IMR-90 (cell line): Measurements from ENCODE around the gene CDT1. TPM values are rescaled to one million over a fixed set of nuclear protein-coding genes. Genes with fewer than 3 reads are reported as not detected.

Experiments
- ATAC-seq: fragments of 200-7000 bp; cut with Tn5 transposase; 2 replicates; pipeline ENCODE4 v1.9.1; 2020; ENCODE audit warnings: low read depth, mild to moderate bottlenecking, moderate library complexity
- BruUV-seq: library from RNA; stranded (reverse); fragments of 400-500 nt; replicated peaks from 2 replicates; lab custom pipeline; 2021; lab: Mats Ljungman, UMichigan
- CTCF ChIA-PET: fragments of 300-600 bp; formaldehyde crosslinking; extraction: SDS; loops from one replicate; lab custom pipeline; 2021; ENCODE audit warnings: antibody characterized with exemption; lab: Yijun Ruan, JAX
- POLR2A ChIA-PET: fragments of 300-600 bp; sonication (Branson Sonifier 250); formaldehyde crosslinking; loops from one replicate; lab custom pipeline; 2022; ENCODE audit warnings: antibody characterized with exemption; ENCODE audit not compliant: unreplicated experiment; lab: Charles Lee
- DNase-seq: peaks from one replicate; pipeline ENCODE4 v3.0.0; 2013
- H2AFZ ChIP-seq: replicated peaks from 2 replicates; pipeline ENCODE3; 2013; ENCODE audit warnings: low read length, mild to moderate bottlenecking; ENCODE audit not compliant: poor library complexity
- H2AK5ac ChIP-seq: 2 replicates; pipeline ENCODE4 v1.6.1; 2013; ENCODE audit warnings: low read depth, low read length, inconsistent platforms
- H2AK9ac ChIP-seq: replicated peaks from 2 replicates; pipeline ENCODE3; 2013; ENCODE audit warnings: mild to moderate bottlenecking, low read depth, low read length, moderate library complexity; ENCODE audit not compliant: poor library complexity
- H2BK120ac ChIP-seq: 2 replicates; pipeline ENCODE4 v1.6.1; 2013; ENCODE audit warnings: low read depth, low read length, inconsistent platforms
- H2BK15ac ChIP-seq: 3 replicates; pipeline ENCODE4 v1.6.1; 2013; ENCODE audit warnings: low read depth, low read length, inconsistent platforms
- H2BK20ac ChIP-seq: 2 replicates; pipeline ENCODE4 v1.6.1; 2013; ENCODE audit warnings: low read depth, mild to moderate bottlenecking, inconsistent platforms, low read length, moderate library complexity
- H2BK5ac ChIP-seq: 2 replicates; pipeline ENCODE4 v1.6.1; 2013; ENCODE audit warnings: mild to moderate bottlenecking, low read depth, low read length, inconsistent platforms; ENCODE audit not compliant: poor library complexity, severe bottlenecking
- H3K14ac ChIP-seq: replicated peaks from 2 replicates; pipeline ENCODE4 v1.6.1; 2013; ENCODE audit warnings: low read depth, low read length, inconsistent platforms
- H3K18ac ChIP-seq: 2 replicates; pipeline ENCODE4 v1.6.1; 2013; ENCODE audit warnings: low read depth, low read length, control low read depth
- H3K23ac ChIP-seq: 2 replicates; pipeline ENCODE4 v1.6.1; 2013; ENCODE audit warnings: low read depth, low read length, inconsistent platforms
- H3K27ac ChIP-seq: 2 replicates; pipeline ENCODE4 v1.5.1; 2013; ENCODE audit warnings: mild to moderate bottlenecking, control low read depth, low read length; ENCODE audit not compliant: insufficient read depth
- H3K27me3 ChIP-seq: 2 replicates; pipeline ENCODE4 v1.6.1; 2013; ENCODE audit warnings: low read length; ENCODE audit not compliant: control insufficient read depth, insufficient read depth
- H3K36me3 ChIP-seq: 2 replicates; pipeline ENCODE4 v1.6.1; 2013; ENCODE audit warnings: low read length, mixed read lengths; ENCODE audit not compliant: control insufficient read depth, insufficient read depth
- H3K4ac ChIP-seq: 2 replicates; pipeline ENCODE4 v1.6.1; 2013; ENCODE audit warnings: low read depth, low read length, inconsistent platforms
- H3K4me1 ChIP-seq: 2 replicates; pipeline ENCODE4 v1.6.1; 2013; ENCODE audit warnings: low read length, mixed read lengths; ENCODE audit not compliant: control insufficient read depth, insufficient read depth
- H3K4me2 ChIP-seq: 2 replicates; pipeline ENCODE4 v1.6.1; 2013; ENCODE audit warnings: low read depth, mild to moderate bottlenecking, control low read depth, low read length, moderate library complexity
- H3K4me3 ChIP-seq: 2 replicates; pipeline ENCODE4 v1.5.1; 2013; ENCODE audit warnings: low read depth, mild to moderate bottlenecking, control low read depth, low read length, moderate library complexity; ENCODE audit not compliant: insufficient read depth
- H3K56ac ChIP-seq: 2 replicates; pipeline ENCODE4 v1.6.1; 2013; ENCODE audit warnings: low read length, inconsistent platforms; ENCODE audit not compliant: insufficient read depth; ENCODE audit errors: extremely low read depth
- H3K79me1 ChIP-seq, 2 experiments: 2 replicates each; pipeline ENCODE4 v1.6.1; 2013; ENCODE audit warnings: low read length in 2 of 2, inconsistent platforms in 1 of 2, low read depth in 1 of 2
- H3K9ac ChIP-seq: 2 replicates; pipeline ENCODE4 v1.6.1; 2013; ENCODE audit warnings: low read depth, low read length, control low read depth
- H3K9me1 ChIP-seq: 2 replicates; pipeline ENCODE4 v1.6.1; 2013; ENCODE audit warnings: low read length, inconsistent platforms; ENCODE audit not compliant: insufficient read depth
- H3K9me3 ChIP-seq: 2 replicates; pipeline ENCODE4 v1.6.1; 2013; ENCODE audit warnings: low read length; ENCODE audit not compliant: control insufficient read depth, insufficient read depth
- H4K20me1 ChIP-seq: 2 replicates; pipeline ENCODE4 v1.6.1; 2013; ENCODE audit warnings: low read length, inconsistent platforms; ENCODE audit not compliant: insufficient read depth
- H4K5ac ChIP-seq: 2 replicates; pipeline ENCODE4 v1.6.1; 2013; ENCODE audit warnings: mild to moderate bottlenecking, low read depth, low read length, control low read depth
- H4K8ac ChIP-seq, 2 experiments: 2 replicates each; pipeline ENCODE4 v1.6.1; 2013; ENCODE audit warnings: low read depth in 2 of 2, low read length in 2 of 2, control low read depth in 1 of 2, inconsistent platforms in 1 of 2
- H4K91ac ChIP-seq: 2 replicates; pipeline ENCODE4 v1.6.1; 2013; ENCODE audit warnings: low read depth, low read length, inconsistent platforms; ENCODE audit not compliant: insufficient read depth
- CHD1 ChIP-seq: IDR thresholded peaks from 2 replicates; pipeline ENCODE4 v1.6.1; 2012; ENCODE audit warnings: low read depth, low read length, improper control_type of control experiment
- MAZ ChIP-seq: IDR thresholded peaks from 2 replicates; pipeline ENCODE4 v1.6.1; 2012; ENCODE audit warnings: low read depth, mild to moderate bottlenecking, low read length, improper control_type of control experiment, moderate library complexity, borderline replicate concordance
- MXI1 ChIP-seq: IDR thresholded peaks from 2 replicates; pipeline ENCODE4 v1.6.1; 2012; ENCODE audit warnings: low read depth, mild to moderate bottlenecking, low read length, moderate library complexity, borderline replicate concordance
- POLR2A ChIP-seq: IDR thresholded peaks from 2 replicates; pipeline ENCODE4 v1.6.1; 2012; ENCODE audit warnings: mild to moderate bottlenecking, low read depth, low read length
- RAD21 ChIP-seq: IDR thresholded peaks from 2 replicates; pipeline ENCODE4 v1.6.1; 2012; ENCODE audit warnings: low read length, improper control_type of control experiment
- WGBS, 2 experiments: methylation state at CpG; one replicate each; pipeline versions ENCODE4 v1.1.5 to v1.1.7; 2013; ENCODE audit warnings: missing lambda C conversion rate in 2 of 2; ENCODE audit not compliant: insufficient read length in 1 of 2; ENCODE audit errors: extremely low coverage in 2 of 2; 5-methylcytosine and 5-hydroxymethylcytosine counted together
- dilution Hi-C: fragments of 300-500 bp; cut with HindIII; formaldehyde crosslinking; loops from one replicate; pipeline ENCODE4 v1.14.3; 2018; ENCODE audit warnings: low sequenced_read_pairs; ENCODE audit not compliant: unreplicated experiment
- in situ Hi-C: fragments of 300-500 bp; cut with MboI; formaldehyde crosslinking; loops from 3 replicates; pipeline ENCODE4 v1.14.3; 2019; ENCODE audit warnings: low sequenced_read_pairs, inconsistent platforms, mixed read lengths
- intact Hi-C: fragments of 100-400 bp; cut with micrococcal nuclease; formaldehyde crosslinking; loops from 2 replicates; pipeline ENCODE4 v1.10.0; 2022
- polyA plus RNA-seq, 3 experiments: library from polyadenylated mRNA; depleted of rRNA; stranded (reverse); fragments of >200 nt; gene quantifications; 2 replicates each; pipeline ENCODE4 v1.2.3, GENCODE V29; 2012; ENCODE audit warnings: low replicate concordance in 1 of 3
- total RNA-seq: library from RNA; depleted of rRNA; stranded (reverse); fragments of >200 nt; gene quantifications from 2 replicates; pipeline ENCODE4 v1.2.3, GENCODE V29; 2012
- TF ChIP-seq, protein P1 (sequence below): conservative IDR thresholded peaks from 2 replicates; pipeline ENCODE4 v1.5.1; 2012; ENCODE audit warnings: mild to moderate bottlenecking, low read depth, low read length, improper control_type of control experiment

CDT1 gene
- total and polyA plus RNA-seq, 2 of the 4 experiments (the other 2 are of a cell fraction): 3.2 to 11.8 TPM

DNA sequence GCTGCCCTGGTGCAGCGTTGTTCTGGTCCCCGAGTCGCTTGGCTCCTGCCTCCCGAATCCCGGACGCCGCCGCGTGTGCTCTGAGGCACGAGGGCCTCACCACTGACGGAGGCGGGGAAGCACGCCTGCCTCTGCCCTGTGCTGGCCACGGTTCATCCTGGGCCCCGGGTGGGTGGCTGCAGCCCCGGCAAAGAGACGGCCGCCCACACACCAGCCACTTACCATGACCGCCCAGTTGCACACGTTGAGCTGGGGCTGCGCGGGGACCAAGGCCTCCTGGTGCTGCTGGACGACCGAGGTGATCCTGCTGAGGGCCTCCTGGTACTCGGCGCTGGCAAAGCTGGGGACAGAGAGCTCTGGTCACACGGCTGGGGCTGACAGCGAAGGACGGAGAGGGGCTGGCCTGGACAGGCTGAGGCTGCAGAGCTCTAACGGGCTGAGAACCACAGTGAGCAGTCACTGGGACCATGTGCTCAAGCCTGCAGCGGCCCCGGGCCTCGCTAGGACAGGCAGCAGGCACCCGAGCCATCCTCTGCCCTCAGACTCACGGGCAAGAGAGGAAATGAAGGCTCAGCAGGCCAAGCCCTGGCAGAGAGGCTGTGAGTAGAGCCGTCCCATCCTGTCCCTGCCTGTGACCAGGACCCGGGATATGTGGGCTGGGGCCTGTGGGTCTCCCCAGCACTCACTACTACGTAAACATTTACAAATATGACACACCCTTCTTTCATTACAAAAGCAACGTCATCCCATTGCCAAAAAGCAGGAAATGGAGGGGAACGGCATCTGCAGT, 14.4 kb downstream of the CDT1 start:
- dilution Hi-C loops: no loop called here
- peak overlapping the region; percentile 21; the same call in 1 of the 2 replicates for H2BK120ac ChIP-seq
- ATAC-seq: peak; percentile 68

More for the DNA sequence above, 14.4 kb downstream of the CDT1 start:
- Histone ChIP-seq H3K36me3 (peaks cover 11% of the 10 kb centered on the region; the same call in 1 of the 2 replicates), H3K4me3 (no peak overlapping the region), H3K18ac (no peak overlapping the region; the same call in 1 of the 2 replicates), H3K27me3 (no peaks in the 10 kb centered on the region), H2AK5ac (peak overlapping the region; percentile 72), H3K79me1 (no peaks in the 10 kb centered on the region; a peak in 1 of 4 replicates), H3K4ac (peak overlapping the region; percentile 75), H3K14ac (peak overlapping the region; percentile 10), H4K20me1 (no peaks in the 10 kb centered on the region), H3K56ac (no peak overlapping the region), H4K91ac (peak overlapping the region; percentile 71), H2BK15ac (no peak overlapping the region), H3K4me2 (peak overlapping the region; percentile 42), H2AK9ac (peak overlapping the region; percentile 88), H3K23ac (peak overlapping the region; percentile 46), H2BK20ac (peak overlapping the region; percentile 9; the same call in 1 of the 2 replicates), H3K4me1 (peaks cover 12% of the 10 kb centered on the region), H4K8ac (peak overlapping the region; percentile 57 to 84; a peak in 3 of 4 replicates), H3K9me1 (peaks cover 5% of the 10 kb centered on the region), H2AFZ (peak overlapping the region; percentile 87), H3K9ac (peak overlapping the region; percentile 3; the same call in 1 of the 2 replicates), H3K9me3 (no peaks in the 10 kb centered on the region), H3K27ac (peak overlapping the region; percentile 30), H2BK5ac (peak overlapping the region; percentile 22), H4K5ac (peak overlapping the region; percentile 0; the same call in 1 of the 2 replicates)
- intact Hi-C loops: loop anchor here (1.0 kb wide), 1 partner anchor 349 kb away; no protein-coding TSS in a partner anchor
- no TSS peak for BruUV-seq
- in situ Hi-C loops: no loop called here
- ChIA-PET CTCF (no interaction called here), POLR2A (no interaction called here)
- TF ChIP-seq MAZ (peak; percentile 32; the same call in 1 of the 2 replicates), CHD1 (no peak), MXI1 (0 out of 2 replicates have a peak, but pooled peaks have one; percentile 18), POLR2A (peak; percentile 48; the same call in 1 of the 2 replicates), RAD21 (no peak)
- TF ChIP-seq, protein P1, sequence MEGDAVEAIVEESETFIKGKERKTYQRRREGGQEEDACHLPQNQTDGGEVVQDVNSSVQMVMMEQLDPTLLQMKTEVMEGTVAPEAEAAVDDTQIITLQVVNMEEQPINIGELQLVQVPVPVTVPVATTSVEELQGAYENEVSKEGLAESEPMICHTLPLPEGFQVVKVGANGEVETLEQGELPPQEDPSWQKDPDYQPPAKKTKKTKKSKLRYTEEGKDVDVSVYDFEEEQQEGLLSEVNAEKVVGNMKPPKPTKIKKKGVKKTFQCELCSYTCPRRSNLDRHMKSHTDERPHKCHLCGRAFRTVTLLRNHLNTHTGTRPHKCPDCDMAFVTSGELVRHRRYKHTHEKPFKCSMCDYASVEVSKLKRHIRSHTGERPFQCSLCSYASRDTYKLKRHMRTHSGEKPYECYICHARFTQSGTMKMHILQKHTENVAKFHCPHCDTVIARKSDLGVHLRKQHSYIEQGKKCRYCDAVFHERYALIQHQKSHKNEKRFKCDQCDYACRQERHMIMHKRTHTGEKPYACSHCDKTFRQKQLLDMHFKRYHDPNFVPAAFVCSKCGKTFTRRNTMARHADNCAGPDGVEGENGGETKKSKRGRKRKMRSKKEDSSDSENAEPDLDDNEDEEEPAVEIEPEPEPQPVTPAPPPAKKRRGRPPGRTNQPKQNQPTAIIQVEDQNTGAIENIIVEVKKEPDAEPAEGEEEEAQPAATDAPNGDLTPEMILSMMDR: no peak
- peak; percentile 70 for DNase-seq
- WGBS, 2 experiments: 45% methylated on average over 26 of the region's 40 CpGs; no CpG with 5 or more reads in 1 of the 2 experiments
